H1 (cell line): Measurements from ENCODE around the gene ARHGAP24. TPM values are rescaled to one million over a fixed set of nuclear protein-coding genes. Genes with fewer than 3 reads are reported as not detected.

ENCODE experiments used
- CTCF ChIA-PET: fragments of 300-600 bp; sonication (Branson Sonifier 250); formaldehyde crosslinking; loops from one replicate; lab custom pipeline; 2021; ENCODE audit not compliant: partially characterized antibody; lab: Charles Lee
- POLR2A ChIA-PET: fragments of 300-600 bp; sonication (Branson Sonifier 250); formaldehyde crosslinking; loops from one replicate; lab custom pipeline; 2021; ENCODE audit warnings: inconsistent platforms; ENCODE audit not compliant: partially characterized antibody; lab: Charles Lee
- DNase-seq, 2 experiments: peaks; one replicate each; pipeline versions ENCODE4 v3.0.0 to v3.0.0-alpha.2; 2010 to 2022; ENCODE audit warnings: low spot score in 2 of 2, low read depth in 1 of 2, mixed read lengths in 1 of 2
- FAIRE-seq: peaks from 2 replicates; lab custom pipeline; 2011; peaks lifted over from hg19 to GRCh38; lab: Jason Lieb, UNC
- H2AFZ ChIP-seq: 2 replicates; pipeline ENCODE4 v1.8.1; 2012; ENCODE audit warnings: low read length, inconsistent platforms
- H2AK5ac ChIP-seq: 2 replicates; pipeline ENCODE4 v1.6.1; 2013; ENCODE audit warnings: low read depth, low read length
- H2BK120ac ChIP-seq: replicated peaks from 2 replicates; pipeline ENCODE3; 2013; ENCODE audit warnings: low read depth, low read length, inconsistent platforms
- H2BK12ac ChIP-seq: 2 replicates; pipeline ENCODE4 v1.6.1; 2013; ENCODE audit warnings: low read depth, low read length
- H2BK15ac ChIP-seq: 2 replicates; pipeline ENCODE4 v1.6.1; 2013; ENCODE audit warnings: low read length
- H2BK20ac ChIP-seq: 2 replicates; pipeline ENCODE4 v1.6.1; 2013; ENCODE audit warnings: low read length
- H2BK5ac ChIP-seq: 2 replicates; pipeline ENCODE4 v1.6.1; 2013; ENCODE audit warnings: low read depth, low read length
- H3K14ac ChIP-seq: 2 replicates; pipeline ENCODE4 v1.6.1; 2013; ENCODE audit warnings: inconsistent platforms; ENCODE audit not compliant: insufficient read length
- H3K18ac ChIP-seq: 2 replicates; pipeline ENCODE4 v1.6.1; 2013; ENCODE audit warnings: low read length; ENCODE audit errors: extremely low read depth
- H3K23ac ChIP-seq: 2 replicates; pipeline ENCODE4 v1.6.1; 2013; ENCODE audit warnings: inconsistent platforms; ENCODE audit not compliant: insufficient read length
- H3K23me2 ChIP-seq: 2 replicates; pipeline ENCODE4 v1.6.1; 2013; ENCODE audit warnings: low read depth, low read length
- H3K27ac ChIP-seq: 2 replicates; pipeline ENCODE4 v1.6.1; 2011; ENCODE audit warnings: low read depth, low read length, inconsistent platforms
- H3K27me3 ChIP-seq, 4 experiments: replicated peaks in 1 of 4; 1 replicate in 1 of 4; 2 replicates in 3 of 4; pipeline versions ENCODE4 v1.6.1 to v1.8.1; 2011 to 2013; ENCODE audit warnings: low read length in 3 of 4, mild to moderate bottlenecking in 3 of 4, inconsistent platforms in 2 of 4, mixed read lengths in 2 of 4, moderate library complexity in 1 of 4; ENCODE audit not compliant: control insufficient read depth in 3 of 4, insufficient read depth in 3 of 4; ENCODE audit errors: extremely low read depth in 1 of 4
- H3K36me3 ChIP-seq, 4 experiments: 2 replicates each; pipeline versions ENCODE4 v1.6.1 to v1.8.1; 2011 to 2013; ENCODE audit warnings: mild to moderate bottlenecking in 4 of 4, low read length in 3 of 4, moderate library complexity in 2 of 4, control low read depth in 1 of 4, inconsistent platforms in 1 of 4; ENCODE audit not compliant: insufficient read depth in 4 of 4, control insufficient read depth in 2 of 4
- H3K4ac ChIP-seq: replicated peaks from 2 replicates; pipeline ENCODE3; 2013; ENCODE audit warnings: low read length, low read depth, mixed read lengths, inconsistent platforms; ENCODE audit not compliant: insufficient read length
- H3K4me1 ChIP-seq, 4 experiments: replicated peaks in 1 of 4; 1 replicate in 1 of 4; 2 replicates in 3 of 4; pipeline versions ENCODE4 v1.6.1 to v1.8.1; 2011 to 2013; ENCODE audit warnings: low read length in 3 of 4, inconsistent platforms in 2 of 4, mixed read lengths in 1 of 4; ENCODE audit not compliant: insufficient read depth in 4 of 4, control insufficient read depth in 3 of 4
- H3K4me2 ChIP-seq, 2 experiments: 2 replicates each; pipeline versions ENCODE4 v1.6.1 to v1.8.1; 2011 to 2013; ENCODE audit warnings: low read depth in 2 of 2, low read length in 2 of 2, control low read depth in 1 of 2, inconsistent platforms in 1 of 2, mild to moderate bottlenecking in 1 of 2; ENCODE audit not compliant: insufficient read depth in 1 of 2
- H3K4me3 ChIP-seq, 4 experiments: fragments of 200-600, 300-600 bp in 1 of 4; sonication (generic), shearing (Covaris generic), sonication (Bioruptor Twin) in 1 of 4; 2 replicates each; pipeline versions ENCODE4 v1.5.1 to v1.8.1; 2011 to 2016; ENCODE audit warnings: low read length in 4 of 4, low read depth in 3 of 4, control low read depth in 2 of 4, inconsistent platforms in 2 of 4, mild to moderate bottlenecking in 2 of 4, mixed read lengths in 1 of 4, moderate library complexity in 1 of 4; ENCODE audit not compliant: insufficient read depth in 2 of 4; ENCODE audit errors: extremely low read depth in 1 of 4
- H3K56ac ChIP-seq: replicated peaks from 2 replicates; pipeline ENCODE3; 2013; ENCODE audit warnings: low read depth, mild to moderate bottlenecking, mixed read lengths, low read length, inconsistent platforms; ENCODE audit not compliant: insufficient read length
- H3K79me1 ChIP-seq: 2 replicates; pipeline ENCODE4 v1.6.1; 2013; ENCODE audit warnings: low read depth, low read length, control low read depth
- H3K79me2 ChIP-seq, 2 experiments: 2 replicates each; pipeline versions ENCODE4 v1.6.1 to v1.8.1; 2012 to 2013; ENCODE audit warnings: low read length in 2 of 2, mild to moderate bottlenecking in 2 of 2, inconsistent platforms in 1 of 2; ENCODE audit not compliant: insufficient read depth in 2 of 2, control insufficient read depth in 1 of 2
- H3K9ac ChIP-seq, 4 experiments: replicated peaks in 1 of 4; 1 replicate in 1 of 4; 2 replicates in 3 of 4; pipeline versions ENCODE4 v1.6.1 to v1.8.1; 2011 to 2013; ENCODE audit warnings: low read depth in 3 of 4, low read length in 3 of 4, control low read depth in 2 of 4, mild to moderate bottlenecking in 2 of 4, moderate library complexity in 2 of 4, inconsistent platforms in 1 of 4; ENCODE audit errors: extremely low read depth in 1 of 4
- H3K9me3 ChIP-seq, 2 experiments: 2 replicates each; pipeline versions ENCODE4 v1.6.1 to v1.8.1; 2012 to 2013; ENCODE audit warnings: mild to moderate bottlenecking in 2 of 2, moderate library complexity in 2 of 2, control low read depth in 1 of 2, inconsistent platforms in 1 of 2, low read depth in 1 of 2, low read length in 1 of 2, mixed read lengths in 1 of 2; ENCODE audit not compliant: insufficient read depth in 2 of 2
- H4K20me1 ChIP-seq, 2 experiments: replicated peaks in 1 of 2; 2 replicates each; pipeline versions ENCODE3 to v1.8.1; 2011 to 2013; ENCODE audit warnings: inconsistent platforms in 2 of 2, low read length in 2 of 2, mild to moderate bottlenecking in 1 of 2; ENCODE audit not compliant: insufficient read depth in 2 of 2, control insufficient read depth in 1 of 2
- H4K5ac ChIP-seq: 2 replicates; pipeline ENCODE4 v1.6.1; 2013; ENCODE audit warnings: low read length, low read depth, mixed read lengths, inconsistent platforms; ENCODE audit not compliant: insufficient read length
- H4K8ac ChIP-seq: 2 replicates; pipeline ENCODE4 v1.8.0; 2013; ENCODE audit warnings: mild to moderate bottlenecking, moderate library complexity, low read length, inconsistent platforms; ENCODE audit not compliant: insufficient read depth; ENCODE audit errors: extremely low read depth
- H4K91ac ChIP-seq: replicated peaks from 2 replicates; pipeline ENCODE3; 2013; ENCODE audit warnings: low read length, mixed read lengths, inconsistent platforms; ENCODE audit not compliant: insufficient read length
- CEBPB ChIP-seq: IDR thresholded peaks from 2 replicates; pipeline ENCODE4 v1.6.1; 2012; ENCODE audit warnings: low read depth, low read length
- KDM1A ChIP-seq: fragments of 200-600, 300-600 bp; sonication (generic); IDR thresholded peaks from 2 replicates; pipeline ENCODE4 v1.7.1; 2016; ENCODE audit warnings: mild to moderate bottlenecking, low read length, borderline replicate concordance
- RAD21 ChIP-seq, 2 experiments: IDR thresholded peaks in 1 of 2; conservative IDR thresholded peaks in 1 of 2; 2 replicates each; pipeline ENCODE4 v1.6.1; 2011; ENCODE audit warnings: low read depth in 2 of 2, low read length in 2 of 2, improper control_type of control experiment in 1 of 2, inconsistent platforms in 1 of 2, mild to moderate bottlenecking in 1 of 2, moderate library complexity in 1 of 2
- RXRA ChIP-seq: IDR thresholded peaks from 2 replicates; pipeline ENCODE4 v1.6.1; 2011; ENCODE audit warnings: low read depth, mild to moderate bottlenecking, low read length, moderate library complexity; ENCODE audit not compliant: insufficient read depth
- WGBS, 2 experiments: shearing (Covaris generic) in 1 of 2; methylation state at CpG; one replicate each; pipeline versions ENCODE4 v1.1.6 to v1.1.7; 2013 to 2015; ENCODE audit warnings: low lambda C conversion rate in 2 of 2, mixed read lengths in 2 of 2, inconsistent platforms in 1 of 2, low coverage in 1 of 2, missing lambda C conversion rate in 1 of 2; ENCODE audit not compliant: insufficient replicate concordance in 2 of 2, insufficient coverage in 1 of 2, insufficient read length in 1 of 2; ENCODE audit errors: extremely low coverage in 1 of 2, missing lambda C conversion rate in 1 of 2; 5-methylcytosine and 5-hydroxymethylcytosine counted together
- polyA plus RNA-seq, 7 experiments: library from polyadenylated mRNA; depleted of rRNA in 3 of 7; stranded (reverse) in 5 of 7; unstranded in 2 of 7; fragments of >200 nt in 5 of 7; fragments of 200-250 nt in 2 of 7; gene quantifications; 1 replicate in 5 of 7; 2 replicates in 1 of 7; 4 replicates in 1 of 7; pipeline versions ENCODE4 v1.2.1 to v1.2.3, GENCODE V29; 2011 to 2013; ENCODE audit warnings: missing spikeins in 2 of 7, mixed read lengths in 2 of 7
- total RNA-seq: library from RNA; stranded (reverse); fragmentation: NEBNext Ultra II Directional; extraction: Animal tissue kit (Norgen Biotek cat#: 25700); gene quantifications from 2 replicates; pipeline ENCODE4 v1.2.1, GENCODE V29; 2021

ARHGAP24 gene
- total and polyA plus RNA-seq, 2 of the 8 experiments (the other 6 are each of a cell fraction or from before 2014, with no cell fraction given) = 0.08 to 0.50 TPM

- Histone ChIP-seq H3K4me2 (no peak overlapping the region), H4K91ac (no peak overlapping the region), H3K18ac (no peak overlapping the region), H3K4me1 (no peaks in the 10 kb centered on the region), H4K20me1 (no peaks in the 10 kb centered on the region), H3K14ac (no peak overlapping the region), H3K23ac (no peak overlapping the region), H2AFZ (no peak overlapping the region), H3K23me2 (no peaks in the 10 kb centered on the region; the same call in 1 of the 2 replicates), H3K27me3 (no peaks in the 10 kb centered on the region), H3K79me2 (no peaks in the 10 kb centered on the region), H2BK120ac (no peak overlapping the region), H3K79me1 (no peaks in the 10 kb centered on the region), H2BK20ac (no peak overlapping the region), H4K5ac (no peak overlapping the region), H2AK5ac (no peak overlapping the region), H2BK5ac (no peak overlapping the region), H2BK15ac (no peak overlapping the region), H3K9me3 (no peaks in the 10 kb centered on the region)
- CTCF ChIA-PET = interaction anchor here (1.0 to 2.0 kb wide), 5 partner anchors 19 to 155 kb away, joined by 3 to 6 read pairs (median 4); no protein-coding TSS in a partner anchor
- TF ChIP-seq KDM1A = no peak
- TF ChIP-seq RXRA = no peak
- TF ChIP-seq CEBPB = no peak
- no peak for TF ChIP-seq RAD21 (IDR thresholded peaks at IDR 0.05 in 1 of 2, conservative IDR thresholded peaks at IDR 0.05 in 1 of 2; ENCODE audit: low read depth in 2 of 2, low read length in 2 of 2)
- TF ChIP-seq, all 59 proteins: peak for 0
- no peak overlapping the region for H3K9ac ChIP-seq
- no peak overlapping the region for H4K8ac ChIP-seq
- no peak overlapping the region for H2BK12ac ChIP-seq
- no peak overlapping the region for H3K56ac ChIP-seq
- POLR2A ChIA-PET = no interaction called here
- FAIRE-seq = no peak
- DNase-seq = no peak
- H3K4me3 ChIP-seq = no peak overlapping the region
- no peak overlapping the region for H3K4ac ChIP-seq
- WGBS, 2 experiments = 95% methylated on average over 7 of the region's 7 CpGs; no CpG with 5 or more reads in 1 of the 2 experiments
- no peaks in the 10 kb centered on the region for H3K36me3 ChIP-seq
- no peak overlapping the region for H3K27ac ChIP-seq
Measured at GRCh38 chr4:85910985-85911384, 436.0 kb downstream of the ARHGAP24 start.
